ENCODE data around the gene VRK2.

Gene VRK2

DNA sequence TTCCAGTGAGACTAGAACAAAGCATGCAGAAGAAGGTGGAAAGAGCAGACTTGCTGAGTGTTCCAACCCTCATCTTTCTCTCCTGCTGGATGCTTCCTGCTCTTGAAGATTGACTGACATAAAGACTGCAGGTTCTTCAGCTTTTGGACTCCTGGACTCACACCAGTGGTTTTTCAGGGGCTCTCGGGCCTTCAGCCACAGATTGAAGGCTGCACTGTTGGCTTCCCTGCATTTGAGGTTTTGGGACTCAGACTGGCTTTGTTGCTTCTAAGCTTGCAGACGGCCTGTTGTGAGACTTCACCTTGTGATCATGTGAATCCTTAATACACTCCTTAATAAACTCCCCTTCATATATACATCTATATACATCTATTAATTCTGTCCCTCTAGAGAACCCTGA is 20.4 kb downstream of the VRK2 start:
- Histone ChIP-seq H2BK5ac (ENCODE audit: low read depth, low read length, poor library complexity) (no peak overlapping the region), H3K9ac (ENCODE audit: low read length) (no peak overlapping the region), H3K27ac (ENCODE audit: low read depth, low read length) (no peak overlapping the region), H4K8ac (ENCODE audit: low read depth, low read length) (no peak overlapping the region), H3K14ac (ENCODE audit: low read length) (no peak overlapping the region), H3K4me3 (ENCODE audit: low read depth, low read length) (no peak overlapping the region), H2BK12ac (ENCODE audit: low read length) (no peak overlapping the region), H3K36me3 (ENCODE audit: control insufficient read depth in 1 of 2, insufficient read depth in 2 of 2, low read length in 2 of 2) (no peaks in the 10 kb centered on the region), H3K27me3 (ENCODE audit: insufficient read depth, low read length) (no peaks in the 10 kb centered on the region), H2BK120ac (ENCODE audit: insufficient read depth, low read length, poor library complexity) (no peak overlapping the region), H3K4me1 (ENCODE audit: control insufficient read depth in 1 of 2, insufficient read depth in 2 of 2, low read length in 2 of 2) (no peaks in the 10 kb centered on the region), H3K18ac (ENCODE audit: low read length) (no peak overlapping the region), H2AK5ac (ENCODE audit: low read length) (no peak overlapping the region), H2AFZ (ENCODE audit: insufficient read depth, low read length, poor library complexity) (no peak overlapping the region), H3K4ac (ENCODE audit: low read depth, low read length) (no peak overlapping the region), H4K12ac (ENCODE audit: low read depth, low read length) (no peak overlapping the region), H4K91ac (ENCODE audit: low read depth, low read length) (no peak overlapping the region), H3K79me2 (ENCODE audit: control insufficient read depth, insufficient read depth, low read length, poor library complexity) (no peaks in the 10 kb centered on the region), H3K4me2 (ENCODE audit: low read length) (no peak overlapping the region), H3K23ac (ENCODE audit: low read length) (no peak overlapping the region), H3K79me1 (ENCODE audit: low read length) (no peaks in the 10 kb centered on the region), H3K9me3 (ENCODE audit: insufficient read depth, low read depth, low read length) (no peaks in the 10 kb centered on the region)
- DNase-seq, result no peak
- no CpG with 5 or more reads among the region's 2 CpGs for WGBS (ENCODE audit: extremely low coverage, insufficient coverage, insufficient read length)

DNA sequence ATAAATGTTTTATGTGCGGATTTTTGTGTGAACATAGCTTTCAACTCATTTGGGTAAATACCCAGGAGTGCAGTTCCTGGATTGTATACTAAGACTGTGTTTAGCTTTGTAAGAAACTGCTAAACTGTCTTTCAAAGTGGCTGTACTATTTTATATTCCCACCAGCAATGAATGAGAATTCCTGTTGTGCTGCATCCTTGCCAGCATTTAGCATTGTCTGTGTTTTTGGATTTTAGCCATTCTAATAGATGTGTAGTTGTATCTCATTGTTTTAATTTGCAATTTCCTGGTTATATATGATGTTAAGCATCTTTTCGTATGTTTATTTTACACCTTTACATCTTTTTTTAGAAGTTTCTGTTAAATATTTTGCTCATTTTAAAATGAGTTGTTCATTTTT is 24.2 kb downstream of the VRK2 start:
- Histone ChIP-seq H3K79me1 (ENCODE audit: low read length) (no peaks in the 10 kb centered on the region), H4K91ac (ENCODE audit: low read depth, low read length) (no peak overlapping the region), H3K4me2 (ENCODE audit: low read length) (no peak overlapping the region), H3K18ac (ENCODE audit: low read length) (no peak overlapping the region), H4K12ac (ENCODE audit: low read depth, low read length) (no peak overlapping the region), H2BK120ac (ENCODE audit: insufficient read depth, low read length, poor library complexity) (no peak overlapping the region), H3K4me1 (ENCODE audit: control insufficient read depth in 1 of 2, insufficient read depth in 2 of 2, low read length in 2 of 2) (no peaks in the 10 kb centered on the region), H3K27ac (ENCODE audit: low read depth, low read length) (no peak overlapping the region), H3K23ac (ENCODE audit: low read length) (no peak overlapping the region), H3K9ac (ENCODE audit: low read length) (no peak overlapping the region), H3K27me3 (ENCODE audit: insufficient read depth, low read length) (no peaks in the 10 kb centered on the region), H2AK5ac (ENCODE audit: low read length) (no peak overlapping the region), H2AFZ (ENCODE audit: insufficient read depth, low read length, poor library complexity) (no peak overlapping the region), H3K36me3 (ENCODE audit: control insufficient read depth in 1 of 2, insufficient read depth in 2 of 2, low read length in 2 of 2) (no peaks in the 10 kb centered on the region), H2BK5ac (ENCODE audit: low read depth, low read length, poor library complexity) (no peak overlapping the region), H3K9me3 (ENCODE audit: insufficient read depth, low read depth, low read length) (no peaks in the 10 kb centered on the region), H3K4ac (ENCODE audit: low read depth, low read length) (no peak overlapping the region), H3K79me2 (ENCODE audit: control insufficient read depth, insufficient read depth, low read length, poor library complexity) (no peaks in the 10 kb centered on the region), H3K14ac (ENCODE audit: low read length) (no peak overlapping the region), H3K4me3 (ENCODE audit: low read depth, low read length) (no peak overlapping the region), H2BK12ac (ENCODE audit: low read length) (no peak overlapping the region), H4K8ac (ENCODE audit: low read depth, low read length) (no peak overlapping the region)
- DNase-seq, result no peak
- WGBS (ENCODE audit: extremely low coverage, insufficient coverage, insufficient read length), result no CpG with 5 or more reads among the region's 2 CpGs

DNA sequence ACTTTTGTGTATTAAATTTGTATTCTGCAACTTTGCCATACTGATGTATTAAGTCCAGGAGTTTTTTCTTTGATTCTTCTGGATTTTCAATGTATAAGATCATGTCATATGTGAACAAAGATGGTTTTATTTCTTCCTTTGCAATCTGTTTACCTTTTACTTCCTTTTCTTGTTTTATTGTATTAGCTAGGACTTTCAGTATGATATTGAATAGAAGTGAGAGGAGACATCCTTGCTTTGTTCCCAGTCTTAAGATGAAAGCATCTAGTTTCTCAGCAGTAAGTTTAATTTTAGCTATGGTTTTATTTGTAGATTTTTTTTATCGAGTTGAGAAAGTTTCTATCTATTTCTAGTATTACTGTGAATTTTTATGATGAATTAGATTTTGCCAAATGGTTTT is 25.5 kb downstream of the VRK2 start:
- Histone ChIP-seq H3K79me2 (ENCODE audit: control insufficient read depth, insufficient read depth, low read length, poor library complexity) (no peaks in the 10 kb centered on the region), H3K14ac (ENCODE audit: low read length) (no peak overlapping the region), H4K12ac (ENCODE audit: low read depth, low read length) (no peak overlapping the region), H2BK5ac (ENCODE audit: low read depth, low read length, poor library complexity) (no peak overlapping the region), H3K4me2 (ENCODE audit: low read length) (no peak overlapping the region), H2AK5ac (ENCODE audit: low read length) (no peak overlapping the region), H3K23ac (ENCODE audit: low read length) (no peak overlapping the region), H3K18ac (ENCODE audit: low read length) (no peak overlapping the region), H2AFZ (ENCODE audit: insufficient read depth, low read length, poor library complexity) (no peak overlapping the region), H3K36me3 (ENCODE audit: control insufficient read depth in 1 of 2, insufficient read depth in 2 of 2, low read length in 2 of 2) (no peaks in the 10 kb centered on the region), H2BK12ac (ENCODE audit: low read length) (no peak overlapping the region), H3K27me3 (ENCODE audit: insufficient read depth, low read length) (no peaks in the 10 kb centered on the region), H3K4ac (ENCODE audit: low read depth, low read length) (no peak overlapping the region), H4K8ac (ENCODE audit: low read depth, low read length) (no peak overlapping the region), H3K9me3 (ENCODE audit: insufficient read depth, low read depth, low read length) (no peaks in the 10 kb centered on the region), H2BK120ac (ENCODE audit: insufficient read depth, low read length, poor library complexity) (no peak overlapping the region), H3K79me1 (ENCODE audit: low read length) (no peaks in the 10 kb centered on the region), H3K9ac (ENCODE audit: low read length) (no peak overlapping the region), H4K91ac (ENCODE audit: low read depth, low read length) (no peak overlapping the region), H3K27ac (ENCODE audit: low read depth, low read length) (no peak overlapping the region), H3K4me1 (ENCODE audit: control insufficient read depth in 1 of 2, insufficient read depth in 2 of 2, low read length in 2 of 2) (no peaks in the 10 kb centered on the region), H3K4me3 (ENCODE audit: low read depth, low read length) (no peak overlapping the region)
- no peak for DNase-seq
- 100% methylated on average over 1 of the region's 1 CpG for WGBS (ENCODE audit: extremely low coverage, insufficient coverage, insufficient read length)

DNA sequence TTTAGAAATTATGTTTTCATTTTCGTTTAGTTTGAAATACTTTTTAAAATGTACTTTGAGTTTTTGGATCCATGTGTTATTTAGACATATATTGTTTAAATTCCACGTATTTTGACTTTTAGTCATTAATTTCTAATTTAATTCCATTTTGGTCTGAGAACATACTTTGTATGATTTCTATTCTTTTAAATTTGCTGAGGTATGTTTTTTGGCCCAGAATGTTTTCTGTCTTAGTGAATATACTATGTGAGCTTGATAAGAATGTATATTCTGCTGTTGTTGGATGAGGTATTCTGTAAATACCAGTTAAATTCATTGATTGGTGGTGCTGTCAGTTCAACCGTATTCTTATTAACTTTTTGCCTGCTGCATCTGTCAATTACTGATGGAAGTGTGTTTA is 26.4 kb downstream of the VRK2 start:
- Histone ChIP-seq H4K8ac (ENCODE audit: low read depth, low read length) (no peak overlapping the region), H3K79me2 (ENCODE audit: control insufficient read depth, insufficient read depth, low read length, poor library complexity) (no peaks in the 10 kb centered on the region), H3K23ac (ENCODE audit: low read length) (no peak overlapping the region), H3K27ac (ENCODE audit: low read depth, low read length) (no peak overlapping the region), H3K27me3 (ENCODE audit: insufficient read depth, low read length) (no peaks in the 10 kb centered on the region), H2AK5ac (ENCODE audit: low read length) (no peak overlapping the region), H3K79me1 (ENCODE audit: low read length) (no peaks in the 10 kb centered on the region), H3K4ac (ENCODE audit: low read depth, low read length) (no peak overlapping the region), H3K9me3 (ENCODE audit: insufficient read depth, low read depth, low read length) (no peaks in the 10 kb centered on the region), H4K12ac (ENCODE audit: low read depth, low read length) (no peak overlapping the region), H3K4me3 (ENCODE audit: low read depth, low read length) (no peak overlapping the region), H3K36me3 (ENCODE audit: control insufficient read depth in 1 of 2, insufficient read depth in 2 of 2, low read length in 2 of 2) (no peaks in the 10 kb centered on the region), H2BK5ac (ENCODE audit: low read depth, low read length, poor library complexity) (no peak overlapping the region), H3K4me2 (ENCODE audit: low read length) (no peak overlapping the region), H2AFZ (ENCODE audit: insufficient read depth, low read length, poor library complexity) (no peak overlapping the region), H3K9ac (ENCODE audit: low read length) (no peak overlapping the region), H2BK120ac (ENCODE audit: insufficient read depth, low read length, poor library complexity) (no peak overlapping the region), H3K4me1 (ENCODE audit: control insufficient read depth in 1 of 2, insufficient read depth in 2 of 2, low read length in 2 of 2) (no peaks in the 10 kb centered on the region), H2BK12ac (ENCODE audit: low read length) (no peak overlapping the region), H4K91ac (ENCODE audit: low read depth, low read length) (no peak overlapping the region), H3K18ac (ENCODE audit: low read length) (no peak overlapping the region), H3K14ac (ENCODE audit: low read length) (no peak overlapping the region)
- DNase-seq, result no peak
- no CpG with 5 or more reads among the region's 3 CpGs for WGBS (ENCODE audit: extremely low coverage, insufficient coverage, insufficient read length)

All from trophoblast cell (in vitro differentiated cells and primary cell).